ENCODE measurements around the gene XPOT.

Gene XPOT

GRCh38 chr12:64390275-64390851 lies 13.8 kb upstream of the XPOT start, which contains the start of gene C12orf56:
TSS of gene C12orf56 (minus strand) at chr12:64390758. CDS start at chr12:64390565, 193 bp downstream.
- no peaks in the 10 kb centered on the region for H3K36me3 ChIP-seq (ENCODE audit: low read depth)
- no peaks in the 10 kb centered on the region for H3K27me3 ChIP-seq (ENCODE audit: insufficient read depth, poor library complexity, severe bottlenecking)
- H3K9me3 ChIP-seq (ENCODE audit: severe bottlenecking) = no peaks in the 10 kb centered on the region
- DNase-seq (ENCODE audit: low spot score) = no peak
- peak; percentile 36; the same call in 2 of the 3 replicates for ATAC-seq (ENCODE audit: low read depth)
- no peak for TF ChIP-seq CTCF (IDR thresholded peaks at IDR 0.05; ENCODE audit: poor library complexity, severe bottlenecking)
- peaks cover 17% of the 10 kb centered on the region for H3K4me1 ChIP-seq (ENCODE audit: insufficient read depth, poor library complexity, severe bottlenecking)
- no peak within 1 kb of the TSS for H3K27ac ChIP-seq (ENCODE audit: poor library complexity, severe bottlenecking)
- peak within 1 kb of the TSS; percentile 22 for H3K4me3 ChIP-seq (ENCODE audit: severe bottlenecking)

- Histone ChIP-seq H3K4me3 (ENCODE audit: severe bottlenecking) (no peak overlapping the region), H3K27me3 (ENCODE audit: insufficient read depth, poor library complexity, severe bottlenecking) (no peaks in the 10 kb centered on the region), H3K36me3 (ENCODE audit: low read depth) (no peaks in the 10 kb centered on the region), H3K9me3 (ENCODE audit: severe bottlenecking) (no peaks in the 10 kb centered on the region), H3K4me1 (ENCODE audit: insufficient read depth, poor library complexity, severe bottlenecking) (peaks cover 4% of the 10 kb centered on the region), H3K27ac (ENCODE audit: poor library complexity, severe bottlenecking) (no peak overlapping the region)
- ATAC-seq (ENCODE audit: low read depth) (no peak), DNase-seq (ENCODE audit: low spot score) (no peak)
- TF ChIP-seq CTCF (IDR thresholded peaks at IDR 0.05; ENCODE audit: poor library complexity, severe bottlenecking) = peak; percentile 58
Observed at GRCh38 chr12:64392221-64392620, 12.0 kb upstream of the XPOT start.

GRCh38 chr12:64395739-64396138 lies 8.5 kb upstream of the XPOT start:
- H3K36me3 ChIP-seq (ENCODE audit: low read depth) = no peaks in the 10 kb centered on the region
- DNase-seq (ENCODE audit: low spot score) (no peak), ATAC-seq (ENCODE audit: low read depth) (no peak)
- H3K4me1 ChIP-seq (ENCODE audit: insufficient read depth, poor library complexity, severe bottlenecking) = no peaks in the 10 kb centered on the region
- H3K4me3 ChIP-seq (ENCODE audit: severe bottlenecking) = no peak overlapping the region
- no peaks in the 10 kb centered on the region for H3K27me3 ChIP-seq (ENCODE audit: insufficient read depth, poor library complexity, severe bottlenecking)
- no peak overlapping the region for H3K27ac ChIP-seq (ENCODE audit: poor library complexity, severe bottlenecking)
- no peaks in the 10 kb centered on the region for H3K9me3 ChIP-seq (ENCODE audit: severe bottlenecking)
- no peak for TF ChIP-seq CTCF (IDR thresholded peaks at IDR 0.05; ENCODE audit: poor library complexity, severe bottlenecking)

GRCh38 chr12:64400041-64400440 lies 4.2 kb upstream of the XPOT start:
- Histone ChIP-seq H3K9me3 (ENCODE audit: severe bottlenecking) (no peaks in the 10 kb centered on the region), H3K36me3 (ENCODE audit: low read depth) (no peaks in the 10 kb centered on the region), H3K4me1 (ENCODE audit: insufficient read depth, poor library complexity, severe bottlenecking) (no peaks in the 10 kb centered on the region), H3K27ac (ENCODE audit: poor library complexity, severe bottlenecking) (no peak overlapping the region), H3K4me3 (ENCODE audit: severe bottlenecking) (no peak overlapping the region), H3K27me3 (ENCODE audit: insufficient read depth, poor library complexity, severe bottlenecking) (no peaks in the 10 kb centered on the region)
- ATAC-seq (ENCODE audit: low read depth) (no peak), DNase-seq (ENCODE audit: low spot score) (no peak)
- no peak for TF ChIP-seq CTCF (IDR thresholded peaks at IDR 0.05; ENCODE audit: poor library complexity, severe bottlenecking)

GRCh38 chr12:64402181-64402580 lies 2.0 kb upstream of the XPOT start:
- TF ChIP-seq CTCF (IDR thresholded peaks at IDR 0.05; ENCODE audit: poor library complexity, severe bottlenecking) = no peak
- Histone ChIP-seq H3K9me3 (ENCODE audit: severe bottlenecking) (no peaks in the 10 kb centered on the region), H3K4me3 (ENCODE audit: severe bottlenecking) (no peak overlapping the region), H3K27me3 (ENCODE audit: insufficient read depth, poor library complexity, severe bottlenecking) (no peaks in the 10 kb centered on the region), H3K4me1 (ENCODE audit: insufficient read depth, poor library complexity, severe bottlenecking) (peaks cover 14% of the 10 kb centered on the region), H3K36me3 (ENCODE audit: low read depth) (peaks cover 21% of the 10 kb centered on the region), H3K27ac (ENCODE audit: poor library complexity, severe bottlenecking) (no peak overlapping the region)
- ATAC-seq (ENCODE audit: low read depth) = no peak
- no peak for DNase-seq (ENCODE audit: low spot score)
